ENCODE results near the gene LSM3. TPM values are rescaled to one million over a fixed set of nuclear protein-coding genes. Genes with fewer than 3 reads are reported as not detected.

The LSM3 gene
- total RNA-seq, 1 experiment from 2014 or later = 17.4 TPM

DNA sequence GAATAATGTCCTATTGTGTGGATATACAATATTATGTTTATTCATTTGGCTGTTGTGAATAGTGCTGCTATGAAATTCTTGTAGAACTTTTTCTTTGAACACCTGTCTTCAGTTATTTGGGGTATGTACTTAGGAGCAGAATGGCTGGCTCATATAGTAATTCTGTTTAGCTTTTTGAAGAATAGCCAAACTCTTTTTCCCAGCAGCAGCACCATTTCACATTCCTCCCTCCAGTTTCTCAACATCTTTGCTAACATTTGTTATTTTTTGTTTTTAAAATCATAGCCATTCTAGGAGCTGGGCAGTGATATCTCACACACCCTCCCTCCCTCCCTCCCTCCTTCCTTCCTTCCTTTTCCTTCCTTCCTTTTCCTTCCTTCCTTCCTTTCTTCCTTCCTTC lies 39.7 kb downstream of the LSM3 start (continued):
- TF ChIP-seq POLR2A (IDR thresholded peaks at IDR 0.05; ENCODE audit: borderline replicate concordance, extremely low read depth, insufficient read depth, insufficient read length) = no peak
- no peak for TF ChIP-seq ELF1 (IDR thresholded peaks at IDR 0.05; ENCODE audit: borderline replicate concordance, low read depth)
- TF ChIP-seq JUND (IDR thresholded peaks at IDR 0.05) = no peak
- no peak for TF ChIP-seq ZFX (IDR thresholded peaks at IDR 0.05)
- TF ChIP-seq SIN3A (IDR thresholded peaks at IDR 0.05; ENCODE audit: low read depth) = no peak
- TF ChIP-seq RAD21 (IDR thresholded peaks at IDR 0.05; ENCODE audit: low read depth) = no peak
- TF ChIP-seq TCF7L2 (IDR thresholded peaks at IDR 0.05; ENCODE audit: borderline replicate concordance, extremely low read depth, insufficient read depth, insufficient read length) = no peak
- TF ChIP-seq REST (IDR thresholded peaks at IDR 0.05; ENCODE audit: low read depth) = no peak
- TF ChIP-seq EGR1 (IDR thresholded peaks at IDR 0.05; ENCODE audit: low read depth) = no peak

DNA sequence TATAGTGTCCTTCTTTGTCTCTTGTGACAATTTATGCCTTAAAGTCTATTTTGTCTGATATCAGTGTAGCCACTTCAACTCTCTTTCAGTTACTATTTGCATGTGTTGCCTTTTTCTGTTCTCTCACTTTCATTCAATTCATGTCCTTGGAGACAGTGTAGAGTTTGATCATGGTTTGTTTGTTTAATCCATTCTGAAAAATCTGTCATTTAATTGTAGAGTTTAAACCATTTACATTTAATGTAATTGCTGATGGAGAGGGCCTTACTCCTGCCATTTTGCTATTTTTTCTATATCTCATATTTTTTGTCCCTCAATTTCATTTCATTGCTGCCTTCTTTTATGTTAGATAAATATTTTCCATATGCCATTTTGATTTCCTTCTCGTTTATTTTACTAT lies 42.3 kb downstream of the LSM3 start:
- RAD21 ChIA-PET (ENCODE audit: low non-redundant PET in 1 of 2, low total read pairs in 2 of 2, uncharacterized antibody in 2 of 2, unreplicated experiment in 2 of 2) = no interaction called here
- H3K27ac ChIP-seq (ENCODE audit: low read depth, low read length) = no peak overlapping the region
- DNase-seq (ENCODE audit: low read depth, low spot score) (no peak), ATAC-seq (no peak)
- no TSS peak for BruUV-seq (replicated peaks)
- POLR2A ChIA-PET = no interaction called here
- H2AFZ ChIP-seq (ENCODE audit: low read depth, low read length, poor library complexity, severe bottlenecking) = no peak overlapping the region
- H3K36me3 ChIP-seq (ENCODE audit: control insufficient read depth in 1 of 2, insufficient read depth in 2 of 2, low read length in 2 of 2) = no peaks in the 10 kb centered on the region
- CTCF ChIA-PET = no interaction called here
- H3K9me2 ChIP-seq (ENCODE audit: insufficient read depth) = no peaks in the 10 kb centered on the region
- TF ChIP-seq JUND (IDR thresholded peaks at IDR 0.05) (no peak), YY1 (IDR thresholded peaks at IDR 0.05; ENCODE audit: extremely low read depth, insufficient replicate concordance, low read depth, low read length) (no peak), POLR2A (IDR thresholded peaks at IDR 0.05; ENCODE audit: borderline replicate concordance, extremely low read depth, insufficient read depth, insufficient read length) (no peak), ZNF274 (IDR thresholded peaks at IDR 0.05; ENCODE audit: low read depth, low read length) (no peak), ZBTB33 (IDR thresholded peaks at IDR 0.05; ENCODE audit: extremely low read depth, insufficient replicate concordance, low read length) (no peak), FOSL1 (IDR thresholded peaks at IDR 0.05; ENCODE audit: low read depth) (no peak), ZFX (IDR thresholded peaks at IDR 0.05) (no peak), SP1 (IDR thresholded peaks at IDR 0.05; ENCODE audit: low read depth) (no peak), CTCF (IDR thresholded peaks at IDR 0.05 in 2 of 3, conservative IDR thresholded peaks at IDR 0.05 in 1 of 3; ENCODE audit: borderline replicate concordance in 1 of 3, insufficient read depth in 1 of 3, low read depth in 2 of 3, low read length in 2 of 3) (no peak), SRF (IDR thresholded peaks at IDR 0.05; ENCODE audit: low read depth) (no peak), SIN3A (IDR thresholded peaks at IDR 0.05; ENCODE audit: low read depth) (no peak), TCF7L2 (IDR thresholded peaks at IDR 0.05; ENCODE audit: borderline replicate concordance, extremely low read depth, insufficient read depth, insufficient read length) (no peak)
- TF ChIP-seq, protein P1, sequence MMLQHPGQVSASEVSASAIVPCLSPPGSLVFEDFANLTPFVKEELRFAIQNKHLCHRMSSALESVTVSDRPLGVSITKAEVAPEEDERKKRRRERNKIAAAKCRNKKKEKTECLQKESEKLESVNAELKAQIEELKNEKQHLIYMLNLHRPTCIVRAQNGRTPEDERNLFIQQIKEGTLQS (IDR thresholded peaks at IDR 0.05) = no peak
- H3K79me2 ChIP-seq (ENCODE audit: insufficient read depth, low read length) = no peaks in the 10 kb centered on the region
- no peaks in the 10 kb centered on the region for H3K27me3 ChIP-seq (ENCODE audit: insufficient read depth, low read length)
- no peak overlapping the region for H3K4me3 ChIP-seq (replicated peaks in 1 of 2; ENCODE audit: low read depth in 1 of 2, low read length in 2 of 2)
- H4K20me1 ChIP-seq (ENCODE audit: insufficient read depth) = no peaks in the 10 kb centered on the region
- no peak overlapping the region for H3K4me2 ChIP-seq (ENCODE audit: low read length)
- no peaks in the 10 kb centered on the region for H3K4me1 ChIP-seq (ENCODE audit: control insufficient read depth in 1 of 2, insufficient read depth in 2 of 2, low read length in 2 of 2)
- H3K9ac ChIP-seq (ENCODE audit: low read length) = no peak overlapping the region
- intact Hi-C loops (cut with micrococcal nuclease) = no loop called here
- no peaks in the 10 kb centered on the region for H3K9me3 ChIP-seq (ENCODE audit: control insufficient read depth in 1 of 2, insufficient read depth in 1 of 2, low read depth in 1 of 2, low read length in 2 of 2)

Measured in HCT116 (cell line).